ENCODE results near the gene PRLR.

DNA sequence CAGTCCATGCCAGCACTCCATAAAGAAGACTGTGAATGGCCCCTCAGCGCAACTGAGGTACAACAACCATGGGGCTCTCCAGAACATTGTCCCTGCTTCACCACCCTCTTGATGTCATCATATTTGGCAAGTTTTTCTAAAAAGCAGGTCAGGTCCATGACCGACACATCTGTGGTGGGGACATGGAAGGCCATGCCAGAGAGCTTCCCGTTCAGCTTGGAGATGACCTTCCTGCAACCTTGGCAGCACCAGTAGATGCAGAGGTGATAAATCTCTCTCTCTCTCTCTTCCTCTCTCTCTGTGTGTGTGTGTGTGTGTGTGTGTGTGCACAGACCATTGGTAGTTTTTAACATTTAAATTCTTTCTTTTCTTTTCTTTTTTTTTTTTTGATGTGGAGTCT, 147.1 kb downstream of the PRLR start:
- TF ChIP-seq, protein P1, sequence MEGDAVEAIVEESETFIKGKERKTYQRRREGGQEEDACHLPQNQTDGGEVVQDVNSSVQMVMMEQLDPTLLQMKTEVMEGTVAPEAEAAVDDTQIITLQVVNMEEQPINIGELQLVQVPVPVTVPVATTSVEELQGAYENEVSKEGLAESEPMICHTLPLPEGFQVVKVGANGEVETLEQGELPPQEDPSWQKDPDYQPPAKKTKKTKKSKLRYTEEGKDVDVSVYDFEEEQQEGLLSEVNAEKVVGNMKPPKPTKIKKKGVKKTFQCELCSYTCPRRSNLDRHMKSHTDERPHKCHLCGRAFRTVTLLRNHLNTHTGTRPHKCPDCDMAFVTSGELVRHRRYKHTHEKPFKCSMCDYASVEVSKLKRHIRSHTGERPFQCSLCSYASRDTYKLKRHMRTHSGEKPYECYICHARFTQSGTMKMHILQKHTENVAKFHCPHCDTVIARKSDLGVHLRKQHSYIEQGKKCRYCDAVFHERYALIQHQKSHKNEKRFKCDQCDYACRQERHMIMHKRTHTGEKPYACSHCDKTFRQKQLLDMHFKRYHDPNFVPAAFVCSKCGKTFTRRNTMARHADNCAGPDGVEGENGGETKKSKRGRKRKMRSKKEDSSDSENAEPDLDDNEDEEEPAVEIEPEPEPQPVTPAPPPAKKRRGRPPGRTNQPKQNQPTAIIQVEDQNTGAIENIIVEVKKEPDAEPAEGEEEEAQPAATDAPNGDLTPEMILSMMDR (IDR thresholded peaks at IDR 0.05), result no peak
- TF ChIP-seq ZFX (IDR thresholded peaks at IDR 0.05; ENCODE audit: borderline replicate concordance), result no peak

All from 22Rv1 (cell line).